22Rv1 (cell line): ENCODE measurements around the gene NDP.

ENCODE experiments used
- ZFX ChIP-seq: fragments of 450-650 bp; IDR thresholded peaks from 2 replicates; pipeline ENCODE4 v1.6.1; 2017; ENCODE audit warnings: antibody characterized with exemption, borderline replicate concordance
- TF ChIP-seq, protein P1 (sequence below): fragments of 450-650 bp; IDR thresholded peaks from 2 replicates; pipeline ENCODE4 v1.5.1; 2017; ENCODE audit warnings: mild to moderate bottlenecking

DNA sequence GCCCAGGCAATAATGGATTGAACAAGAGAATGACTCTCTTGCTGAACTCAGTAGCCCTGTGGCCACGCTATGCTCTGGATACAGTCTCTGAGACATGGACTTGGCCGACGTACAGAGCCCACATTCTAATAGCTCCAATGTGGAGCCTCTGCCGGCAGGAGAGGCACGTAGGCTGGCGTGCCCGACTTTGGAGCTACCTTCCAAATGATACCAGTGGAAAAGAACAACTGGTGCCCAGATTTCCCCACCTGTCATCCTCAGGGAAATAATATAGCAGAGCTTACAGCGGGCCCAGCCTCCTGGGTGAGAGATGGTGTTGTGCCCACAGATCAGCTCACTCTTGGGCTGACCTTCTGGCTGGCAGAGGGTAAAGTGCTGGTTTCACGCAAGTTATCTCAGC is 10.6 kb downstream of the NDP start:
- TF ChIP-seq, protein P1, sequence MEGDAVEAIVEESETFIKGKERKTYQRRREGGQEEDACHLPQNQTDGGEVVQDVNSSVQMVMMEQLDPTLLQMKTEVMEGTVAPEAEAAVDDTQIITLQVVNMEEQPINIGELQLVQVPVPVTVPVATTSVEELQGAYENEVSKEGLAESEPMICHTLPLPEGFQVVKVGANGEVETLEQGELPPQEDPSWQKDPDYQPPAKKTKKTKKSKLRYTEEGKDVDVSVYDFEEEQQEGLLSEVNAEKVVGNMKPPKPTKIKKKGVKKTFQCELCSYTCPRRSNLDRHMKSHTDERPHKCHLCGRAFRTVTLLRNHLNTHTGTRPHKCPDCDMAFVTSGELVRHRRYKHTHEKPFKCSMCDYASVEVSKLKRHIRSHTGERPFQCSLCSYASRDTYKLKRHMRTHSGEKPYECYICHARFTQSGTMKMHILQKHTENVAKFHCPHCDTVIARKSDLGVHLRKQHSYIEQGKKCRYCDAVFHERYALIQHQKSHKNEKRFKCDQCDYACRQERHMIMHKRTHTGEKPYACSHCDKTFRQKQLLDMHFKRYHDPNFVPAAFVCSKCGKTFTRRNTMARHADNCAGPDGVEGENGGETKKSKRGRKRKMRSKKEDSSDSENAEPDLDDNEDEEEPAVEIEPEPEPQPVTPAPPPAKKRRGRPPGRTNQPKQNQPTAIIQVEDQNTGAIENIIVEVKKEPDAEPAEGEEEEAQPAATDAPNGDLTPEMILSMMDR = no peak
- TF ChIP-seq ZFX = no peak
